Peyer's patch (tissue), 4 donors: ENCODE results near the gene RUFY4.
"Not testable (repeated sequence)": the region's sequence is repeated elsewhere in the genome, so short reads cannot be mapped to it uniquely, and the experiment has no call there.

Experiments used
- POLR2A ChIP-seq, 2 donors: fragments of 450-650 bp; IDR thresholded peaks; one replicate each; pipeline ENCODE4 v1.5.1; 2017; ENCODE audit warnings: antibody characterized with exemption in 2 of 2, mild to moderate bottlenecking in 2 of 2, moderate library complexity in 2 of 2
- TF ChIP-seq, protein P1 (sequence below), 6 experiments: fragments of 450-650 bp in 4 of 6; fragments of 200-600 bp in 2 of 6; sonication (generic) in 1 of 6; IDR thresholded peaks; one replicate each; pipeline ENCODE4 v1.5.1; 2017 to 2019; ENCODE audit warnings: antibody characterized with exemption in 6 of 6, mild to moderate bottlenecking in 3 of 6, moderate library complexity in 1 of 6

DNA sequence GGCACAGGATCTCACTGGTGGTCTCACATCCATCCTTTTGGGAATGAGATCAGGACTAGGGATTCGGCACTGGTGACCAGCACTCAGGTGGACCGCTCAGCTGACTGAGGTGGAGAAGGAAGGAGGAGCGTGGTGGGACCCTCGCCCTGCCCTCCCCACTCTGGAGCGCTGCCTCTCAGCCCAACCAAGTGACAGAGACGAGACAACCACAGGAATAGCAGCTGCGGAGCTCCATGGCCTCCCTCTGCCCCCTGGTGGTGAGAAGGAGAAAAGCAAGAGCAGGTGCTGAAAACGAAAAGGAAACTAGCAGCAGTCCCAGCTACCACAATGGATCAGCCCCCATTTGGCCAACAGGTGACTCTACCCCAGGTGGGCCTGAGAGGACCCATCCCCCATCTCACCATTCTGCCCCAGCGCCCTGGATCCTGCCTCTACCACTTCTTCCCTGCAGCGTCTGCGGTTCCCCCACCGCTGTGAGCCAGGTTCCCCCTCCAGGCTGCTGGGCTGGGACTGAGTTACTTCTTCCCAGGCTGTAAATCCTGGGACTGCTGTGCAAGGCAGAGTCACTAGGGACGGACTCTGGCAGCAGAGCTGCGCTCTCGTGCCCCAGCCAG lies at the start of gene RUFY4:
- TF ChIP-seq, protein P1, sequence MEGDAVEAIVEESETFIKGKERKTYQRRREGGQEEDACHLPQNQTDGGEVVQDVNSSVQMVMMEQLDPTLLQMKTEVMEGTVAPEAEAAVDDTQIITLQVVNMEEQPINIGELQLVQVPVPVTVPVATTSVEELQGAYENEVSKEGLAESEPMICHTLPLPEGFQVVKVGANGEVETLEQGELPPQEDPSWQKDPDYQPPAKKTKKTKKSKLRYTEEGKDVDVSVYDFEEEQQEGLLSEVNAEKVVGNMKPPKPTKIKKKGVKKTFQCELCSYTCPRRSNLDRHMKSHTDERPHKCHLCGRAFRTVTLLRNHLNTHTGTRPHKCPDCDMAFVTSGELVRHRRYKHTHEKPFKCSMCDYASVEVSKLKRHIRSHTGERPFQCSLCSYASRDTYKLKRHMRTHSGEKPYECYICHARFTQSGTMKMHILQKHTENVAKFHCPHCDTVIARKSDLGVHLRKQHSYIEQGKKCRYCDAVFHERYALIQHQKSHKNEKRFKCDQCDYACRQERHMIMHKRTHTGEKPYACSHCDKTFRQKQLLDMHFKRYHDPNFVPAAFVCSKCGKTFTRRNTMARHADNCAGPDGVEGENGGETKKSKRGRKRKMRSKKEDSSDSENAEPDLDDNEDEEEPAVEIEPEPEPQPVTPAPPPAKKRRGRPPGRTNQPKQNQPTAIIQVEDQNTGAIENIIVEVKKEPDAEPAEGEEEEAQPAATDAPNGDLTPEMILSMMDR (IDR thresholded peaks at IDR 0.05) = peak; percentile 39 to 84 (median 74)
- not testable (repeated sequence) for TF ChIP-seq POLR2A (IDR thresholded peaks at IDR 0.05)
